Choroid plexus epithelial cell (primary cell): ENCODE measurements around the gene MAD1L1.
"Not testable (repeated sequence)": the region's sequence is repeated elsewhere in the genome, so short reads cannot be mapped to it uniquely, and the experiment has no call there.

Experiments used
- DNase-seq: peaks from one replicate; pipeline ENCODE4 v3.0.0-alpha.2; 2010; ENCODE audit warnings: low read depth
- H3K4me3 ChIP-seq: 2 replicates; pipeline ENCODE4 v1.5.1; 2011; ENCODE audit warnings: low read depth, mild to moderate bottlenecking, control low read depth, low read length, moderate library complexity
- TF ChIP-seq, protein P1 (sequence below): conservative IDR thresholded peaks from 2 replicates; pipeline ENCODE4 v1.5.1; 2011; ENCODE audit warnings: low read depth, mild to moderate bottlenecking, control low read depth, inconsistent platforms, low read length, moderate library complexity

MAD1L1 gene

DNA sequence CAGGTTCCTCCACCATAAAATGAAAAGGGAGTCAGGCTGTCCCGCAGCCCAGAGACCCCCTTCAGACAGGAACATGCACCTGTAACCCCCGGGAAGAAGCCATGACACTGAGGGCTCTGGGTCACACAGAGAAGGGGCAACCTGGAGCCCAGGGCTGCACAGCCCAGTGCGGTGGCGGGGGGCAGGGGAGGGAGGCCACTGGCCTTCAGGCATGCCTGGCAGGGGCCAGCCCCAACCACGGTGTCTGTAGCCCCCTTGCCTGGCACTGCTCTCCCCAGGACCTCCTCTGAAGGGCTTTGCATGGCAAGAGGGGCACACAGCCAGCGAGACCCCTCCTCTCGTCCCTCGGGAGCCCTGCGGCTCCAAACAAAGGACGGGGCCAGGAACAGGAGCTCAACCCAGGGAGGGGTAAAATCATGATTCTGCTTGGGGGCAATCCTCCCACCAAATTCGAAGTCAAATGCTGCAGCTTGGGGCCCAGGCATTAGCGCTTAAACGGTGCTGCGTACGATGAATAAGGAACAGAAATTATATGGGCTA lies 235.1 kb downstream of the MAD1L1 start:
- TF ChIP-seq, protein P1, sequence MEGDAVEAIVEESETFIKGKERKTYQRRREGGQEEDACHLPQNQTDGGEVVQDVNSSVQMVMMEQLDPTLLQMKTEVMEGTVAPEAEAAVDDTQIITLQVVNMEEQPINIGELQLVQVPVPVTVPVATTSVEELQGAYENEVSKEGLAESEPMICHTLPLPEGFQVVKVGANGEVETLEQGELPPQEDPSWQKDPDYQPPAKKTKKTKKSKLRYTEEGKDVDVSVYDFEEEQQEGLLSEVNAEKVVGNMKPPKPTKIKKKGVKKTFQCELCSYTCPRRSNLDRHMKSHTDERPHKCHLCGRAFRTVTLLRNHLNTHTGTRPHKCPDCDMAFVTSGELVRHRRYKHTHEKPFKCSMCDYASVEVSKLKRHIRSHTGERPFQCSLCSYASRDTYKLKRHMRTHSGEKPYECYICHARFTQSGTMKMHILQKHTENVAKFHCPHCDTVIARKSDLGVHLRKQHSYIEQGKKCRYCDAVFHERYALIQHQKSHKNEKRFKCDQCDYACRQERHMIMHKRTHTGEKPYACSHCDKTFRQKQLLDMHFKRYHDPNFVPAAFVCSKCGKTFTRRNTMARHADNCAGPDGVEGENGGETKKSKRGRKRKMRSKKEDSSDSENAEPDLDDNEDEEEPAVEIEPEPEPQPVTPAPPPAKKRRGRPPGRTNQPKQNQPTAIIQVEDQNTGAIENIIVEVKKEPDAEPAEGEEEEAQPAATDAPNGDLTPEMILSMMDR, result no peak
- H3K4me3 ChIP-seq, result no peak overlapping the region

DNA sequence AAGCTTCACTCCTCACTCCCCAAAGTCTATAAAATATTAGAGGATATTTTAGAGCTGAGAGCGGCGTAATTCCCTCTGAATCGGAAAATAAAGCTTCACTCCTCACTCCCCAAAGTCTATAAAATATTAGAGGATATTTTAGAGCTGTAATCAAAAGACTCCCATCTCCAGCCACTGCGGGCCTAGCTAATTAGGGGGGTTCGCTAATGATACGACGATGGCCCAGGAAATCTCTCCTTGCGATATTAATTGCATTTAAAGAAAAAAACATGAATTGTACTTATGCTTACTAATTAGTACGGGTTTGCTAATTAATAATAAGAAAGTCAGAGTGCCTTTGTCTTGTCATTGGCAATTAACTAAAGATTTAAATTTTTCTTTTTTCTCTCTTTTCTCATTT lies 235.9 kb downstream of the MAD1L1 start:
- TF ChIP-seq, protein P1, result no peak
- no peak overlapping the region for H3K4me3 ChIP-seq
- DNase-seq, result no peak

More for the DNA sequence above, 235.1 kb downstream of the MAD1L1 start:
- DNase-seq, result no peak

DNA sequence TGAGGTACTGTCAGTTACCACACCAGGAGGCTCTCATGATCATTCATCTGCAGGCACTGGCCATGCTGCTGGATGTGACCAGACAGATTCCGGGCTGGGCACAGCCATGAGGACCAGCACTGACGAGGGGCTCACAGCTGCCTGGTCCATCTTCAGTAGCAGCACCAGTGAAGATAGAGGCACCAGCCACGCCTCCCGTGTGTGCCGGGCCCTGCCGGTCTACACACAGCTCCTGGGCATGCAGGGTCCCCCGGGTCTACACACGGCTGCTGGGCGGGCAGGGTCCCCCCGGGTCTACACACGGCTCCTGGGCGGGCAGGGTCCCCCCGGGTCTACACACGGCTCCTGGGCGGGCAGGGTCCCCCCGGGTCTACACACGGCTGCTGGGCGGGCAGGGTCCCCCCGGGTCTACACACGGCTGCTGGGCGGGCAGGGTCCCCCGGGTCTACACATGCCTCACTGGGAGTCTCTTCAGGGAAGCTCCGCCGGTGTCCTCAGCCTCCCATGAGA lies 236.8 kb downstream of the MAD1L1 start:
- not testable (repeated sequence) for H3K4me3 ChIP-seq, DNase-seq

DNA sequence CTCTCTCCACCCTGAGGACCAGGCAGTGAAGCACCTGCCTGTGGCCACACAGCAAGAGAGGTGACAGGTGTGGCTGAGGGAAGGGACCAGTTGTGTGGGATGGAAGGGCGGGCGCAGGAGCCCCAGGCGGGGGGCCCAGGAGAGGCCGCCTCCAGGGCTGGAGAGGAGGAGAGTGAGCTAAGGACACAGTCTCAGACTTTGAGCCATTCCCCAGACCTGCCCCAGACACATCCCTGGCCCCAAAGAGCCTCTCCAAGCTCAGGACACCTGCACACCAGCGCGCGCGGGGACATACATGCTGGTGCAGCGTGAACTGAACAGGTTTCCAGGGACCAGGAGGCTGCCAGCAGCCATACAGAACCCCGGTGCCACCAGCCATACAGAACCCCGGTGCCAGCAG lies 237.3 kb downstream of the MAD1L1 start:
- DNase-seq, result no peak
- no peak overlapping the region for H3K4me3 ChIP-seq
- TF ChIP-seq, protein P1, result no peak

DNA sequence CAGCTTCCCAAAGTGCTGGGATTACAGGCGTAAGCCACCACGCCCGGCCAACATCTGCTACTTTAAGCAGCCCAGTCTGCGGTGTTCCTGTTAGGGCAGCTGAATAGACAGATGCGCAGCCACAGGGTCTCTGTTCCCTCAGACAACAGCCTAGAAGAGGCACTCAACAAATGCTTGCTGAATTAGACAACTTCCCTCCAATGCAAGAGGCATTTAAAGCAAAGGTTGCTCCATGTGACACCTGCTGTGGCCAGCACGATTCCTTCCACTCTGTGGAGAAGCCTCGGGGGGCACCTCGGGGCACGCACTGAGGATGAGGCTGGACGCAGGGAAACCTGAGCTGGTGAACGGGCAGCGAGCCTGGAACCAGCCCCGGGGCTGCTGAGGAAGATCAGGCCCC lies 237.8 kb downstream of the MAD1L1 start:
- H3K4me3 ChIP-seq, result no peak overlapping the region
- TF ChIP-seq, protein P1, result no peak
- no peak for DNase-seq

DNA sequence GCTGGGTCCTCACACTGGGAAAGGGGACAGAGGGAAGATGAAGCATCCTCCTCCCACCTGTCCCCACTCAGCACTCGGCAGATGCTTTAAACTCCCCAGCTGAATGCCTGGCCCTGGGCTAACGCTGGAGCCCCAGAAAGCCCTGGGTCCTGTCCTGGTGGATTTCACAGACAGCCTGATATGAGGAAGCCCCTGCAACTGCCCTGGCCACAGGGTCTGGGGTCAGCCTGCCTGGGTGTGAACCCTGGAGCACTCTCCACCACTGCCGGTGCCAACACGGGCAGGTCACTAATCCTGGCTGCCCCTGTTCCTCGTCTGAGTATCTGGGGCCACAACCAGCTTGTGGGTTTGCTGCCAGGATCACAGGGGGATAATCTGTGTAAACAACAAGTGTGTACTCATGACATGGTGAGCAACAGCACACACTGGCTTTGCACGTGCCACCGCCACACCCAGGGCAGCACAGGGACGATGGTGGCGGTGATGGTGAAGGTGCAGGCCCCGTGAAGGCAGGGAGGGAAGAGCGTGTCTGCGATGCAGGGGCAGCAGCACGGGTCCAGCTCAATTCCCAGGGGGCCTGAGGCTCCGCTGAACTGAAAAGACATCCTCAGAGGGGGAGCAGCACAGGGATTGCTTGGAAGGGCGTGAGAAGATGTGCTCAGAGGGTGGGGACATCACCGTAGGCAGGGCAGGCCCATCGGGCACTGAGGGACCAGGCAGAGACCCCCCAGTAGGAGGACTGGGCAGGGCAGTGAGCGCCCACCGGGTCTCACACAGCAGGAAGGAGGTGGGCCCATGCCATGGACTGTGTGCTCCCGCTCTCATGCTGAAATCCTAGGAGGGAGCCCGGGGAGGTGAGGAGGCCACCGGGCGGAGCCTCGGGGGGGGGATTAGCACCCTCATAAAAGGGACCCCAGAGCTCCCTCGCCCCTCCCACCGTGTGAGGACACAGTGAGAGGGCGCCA lies 238.7 kb downstream of the MAD1L1 start:
- TF ChIP-seq, protein P1, result no peak
- no peak overlapping the region for H3K4me3 ChIP-seq
- no peak for DNase-seq

DNA sequence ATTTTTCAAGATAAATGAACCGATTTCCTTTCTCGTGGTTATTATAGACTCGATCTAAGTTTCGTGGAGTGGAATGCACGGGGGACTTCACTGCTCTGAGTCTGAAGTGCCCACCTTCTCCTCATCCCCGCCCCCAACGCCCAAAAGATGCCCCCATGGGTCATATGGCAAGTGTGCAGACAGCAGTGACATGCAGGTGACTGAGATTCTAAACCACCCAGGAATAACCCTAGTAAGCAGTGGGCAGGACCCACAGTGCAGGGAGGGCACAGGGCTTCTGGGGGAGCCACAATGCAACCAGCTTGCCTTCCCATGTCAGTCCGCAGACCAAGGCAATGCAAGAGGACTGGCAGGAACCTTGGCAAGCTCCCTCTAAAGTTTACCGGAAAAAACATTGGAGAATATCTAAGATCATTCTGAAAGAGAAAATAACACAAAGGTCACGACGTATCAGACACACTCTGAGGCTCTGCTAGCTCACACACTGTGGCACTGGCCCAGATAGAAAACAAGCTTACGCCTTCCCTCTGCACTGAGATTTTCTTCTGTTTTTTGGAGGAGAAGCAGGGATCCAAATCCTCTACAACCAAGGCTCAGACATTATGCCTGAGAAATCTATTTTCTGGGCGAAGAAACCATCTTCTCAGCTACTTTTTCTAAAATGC lies 239.6 kb downstream of the MAD1L1 start:
- no peak for DNase-seq
- TF ChIP-seq, protein P1, result no peak
- no peak overlapping the region for H3K4me3 ChIP-seq
